ENCODE measurements around the gene STC2.

DNA sequence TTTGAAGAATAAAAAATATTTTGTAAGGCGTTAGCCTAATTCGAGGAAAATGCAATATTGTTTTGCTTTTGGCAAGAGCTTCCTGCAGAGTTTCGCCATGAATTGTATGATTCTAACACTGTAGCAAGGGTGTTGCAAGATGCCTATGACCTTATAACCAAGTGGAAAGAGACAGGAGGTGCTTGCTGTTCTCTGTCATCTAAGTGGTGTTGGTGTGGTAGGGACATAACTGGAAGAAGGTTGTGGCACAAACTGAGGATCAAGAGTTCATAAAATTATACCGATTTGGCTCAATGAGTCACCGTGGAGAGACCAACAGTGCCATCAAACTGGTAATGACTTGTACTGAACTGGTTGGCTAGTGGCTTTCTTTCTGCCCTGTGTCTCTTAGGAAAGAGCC lies 6.3 kb downstream of the STC2 start:
- TF ChIP-seq POLR2AphosphoS5 (IDR thresholded peaks at IDR 0.05; ENCODE audit: low read depth) (no peak), GABPA (IDR thresholded peaks at IDR 0.05; ENCODE audit: low read depth) (no peak)
- TF ChIP-seq, protein P1, sequence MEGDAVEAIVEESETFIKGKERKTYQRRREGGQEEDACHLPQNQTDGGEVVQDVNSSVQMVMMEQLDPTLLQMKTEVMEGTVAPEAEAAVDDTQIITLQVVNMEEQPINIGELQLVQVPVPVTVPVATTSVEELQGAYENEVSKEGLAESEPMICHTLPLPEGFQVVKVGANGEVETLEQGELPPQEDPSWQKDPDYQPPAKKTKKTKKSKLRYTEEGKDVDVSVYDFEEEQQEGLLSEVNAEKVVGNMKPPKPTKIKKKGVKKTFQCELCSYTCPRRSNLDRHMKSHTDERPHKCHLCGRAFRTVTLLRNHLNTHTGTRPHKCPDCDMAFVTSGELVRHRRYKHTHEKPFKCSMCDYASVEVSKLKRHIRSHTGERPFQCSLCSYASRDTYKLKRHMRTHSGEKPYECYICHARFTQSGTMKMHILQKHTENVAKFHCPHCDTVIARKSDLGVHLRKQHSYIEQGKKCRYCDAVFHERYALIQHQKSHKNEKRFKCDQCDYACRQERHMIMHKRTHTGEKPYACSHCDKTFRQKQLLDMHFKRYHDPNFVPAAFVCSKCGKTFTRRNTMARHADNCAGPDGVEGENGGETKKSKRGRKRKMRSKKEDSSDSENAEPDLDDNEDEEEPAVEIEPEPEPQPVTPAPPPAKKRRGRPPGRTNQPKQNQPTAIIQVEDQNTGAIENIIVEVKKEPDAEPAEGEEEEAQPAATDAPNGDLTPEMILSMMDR (IDR thresholded peaks at IDR 0.05; ENCODE audit: insufficient read depth, low read length), result no peak
- TF ChIP-seq, protein P2, sequence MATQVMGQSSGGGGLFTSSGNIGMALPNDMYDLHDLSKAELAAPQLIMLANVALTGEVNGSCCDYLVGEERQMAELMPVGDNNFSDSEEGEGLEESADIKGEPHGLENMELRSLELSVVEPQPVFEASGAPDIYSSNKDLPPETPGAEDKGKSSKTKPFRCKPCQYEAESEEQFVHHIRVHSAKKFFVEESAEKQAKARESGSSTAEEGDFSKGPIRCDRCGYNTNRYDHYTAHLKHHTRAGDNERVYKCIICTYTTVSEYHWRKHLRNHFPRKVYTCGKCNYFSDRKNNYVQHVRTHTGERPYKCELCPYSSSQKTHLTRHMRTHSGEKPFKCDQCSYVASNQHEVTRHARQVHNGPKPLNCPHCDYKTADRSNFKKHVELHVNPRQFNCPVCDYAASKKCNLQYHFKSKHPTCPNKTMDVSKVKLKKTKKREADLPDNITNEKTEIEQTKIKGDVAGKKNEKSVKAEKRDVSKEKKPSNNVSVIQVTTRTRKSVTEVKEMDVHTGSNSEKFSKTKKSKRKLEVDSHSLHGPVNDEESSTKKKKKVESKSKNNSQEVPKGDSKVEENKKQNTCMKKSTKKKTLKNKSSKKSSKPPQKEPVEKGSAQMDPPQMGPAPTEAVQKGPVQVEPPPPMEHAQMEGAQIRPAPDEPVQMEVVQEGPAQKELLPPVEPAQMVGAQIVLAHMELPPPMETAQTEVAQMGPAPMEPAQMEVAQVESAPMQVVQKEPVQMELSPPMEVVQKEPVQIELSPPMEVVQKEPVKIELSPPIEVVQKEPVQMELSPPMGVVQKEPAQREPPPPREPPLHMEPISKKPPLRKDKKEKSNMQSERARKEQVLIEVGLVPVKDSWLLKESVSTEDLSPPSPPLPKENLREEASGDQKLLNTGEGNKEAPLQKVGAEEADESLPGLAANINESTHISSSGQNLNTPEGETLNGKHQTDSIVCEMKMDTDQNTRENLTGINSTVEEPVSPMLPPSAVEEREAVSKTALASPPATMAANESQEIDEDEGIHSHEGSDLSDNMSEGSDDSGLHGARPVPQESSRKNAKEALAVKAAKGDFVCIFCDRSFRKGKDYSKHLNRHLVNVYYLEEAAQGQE (IDR thresholded peaks at IDR 0.05; ENCODE audit: insufficient replicate concordance, low read depth), result no peak

Data from HL-60 (cell line).